Liver (tissue), 9 donors: ENCODE results near the gene VASH2. TPM values are rescaled to one million over a fixed set of nuclear protein-coding genes. Genes with fewer than 3 reads are reported as not detected.

Experiments
- DNase-seq: peaks from one replicate; pipeline ENCODE4 v3.0.0-alpha.2; 2017; ENCODE audit warnings: low spot score
- H3K27ac ChIP-seq, 2 donors: one replicate each; pipeline ENCODE4 v1.7.0; 2013; ENCODE audit warnings: inconsistent platforms in 2 of 2, low read length in 2 of 2, control low read depth in 1 of 2, low read depth in 1 of 2, mild to moderate bottlenecking in 1 of 2
- H3K27me3 ChIP-seq, 4 donors: one replicate each; pipeline versions ENCODE4 v1.6.1 to v1.7.0; 2013; ENCODE audit warnings: low read length in 3 of 4, inconsistent platforms in 1 of 4, mild to moderate bottlenecking in 1 of 4, moderate library complexity in 1 of 4; ENCODE audit not compliant: control insufficient read depth in 4 of 4, insufficient read depth in 4 of 4
- H3K36me3 ChIP-seq, 4 donors: one replicate each; pipeline versions ENCODE4 v1.6.1 to v1.7.0; 2013; ENCODE audit warnings: low read length in 3 of 4, mild to moderate bottlenecking in 3 of 4, low read depth in 1 of 4, moderate library complexity in 1 of 4; ENCODE audit not compliant: control insufficient read depth in 4 of 4, insufficient read depth in 3 of 4
- H3K4me1 ChIP-seq, 4 donors: one replicate each; pipeline versions ENCODE4 v1.6.1 to v1.7.0; 2013; ENCODE audit warnings: low read length in 3 of 4, mild to moderate bottlenecking in 3 of 4, moderate library complexity in 1 of 4; ENCODE audit not compliant: control insufficient read depth in 4 of 4, insufficient read depth in 4 of 4
- H3K4me3 ChIP-seq, 3 donors: one replicate each; pipeline versions ENCODE4 v1.6.1 to v1.7.0; 2013; ENCODE audit warnings: low read length in 3 of 3, control low read depth in 1 of 3, low read depth in 1 of 3, mild to moderate bottlenecking in 1 of 3
- H3K9ac ChIP-seq, 2 donors: one replicate each; pipeline ENCODE4 v1.7.0; 2013; ENCODE audit warnings: low read length in 2 of 2, mild to moderate bottlenecking in 2 of 2, moderate library complexity in 2 of 2, control low read depth in 1 of 2, low read depth in 1 of 2
- H3K9me3 ChIP-seq, 4 donors: one replicate each; pipeline versions ENCODE4 v1.6.1 to v1.7.0; 2013; ENCODE audit warnings: low read length in 3 of 4; ENCODE audit not compliant: control insufficient read depth in 4 of 4
- CTCF ChIP-seq: fragments of 150-350 bp; IDR thresholded peaks from 2 replicates; pipeline ENCODE4 v1.5.1; 2017; ENCODE audit warnings: improper control_type of control experiment, low read depth, low read length; ENCODE audit not compliant: missing input control
- FOXA1 ChIP-seq: IDR thresholded peaks from 2 replicates; pipeline ENCODE4 v1.6.1; 2016; ENCODE audit warnings: antibody characterized with exemption
- GABPA ChIP-seq, 2 donors: IDR thresholded peaks in 1 of 2; conservative IDR thresholded peaks in 1 of 2; 2 replicates each; pipeline ENCODE4 v1.6.1; 2016; ENCODE audit warnings: antibody characterized with exemption in 2 of 2, mild to moderate bottlenecking in 1 of 2, moderate library complexity in 1 of 2
- HNF4A ChIP-seq, 2 donors: conservative IDR thresholded peaks; 2 replicates each; pipeline ENCODE4 v1.6.1; 2016; ENCODE audit warnings: antibody characterized with exemption in 2 of 2, mild to moderate bottlenecking in 2 of 2
- JUND ChIP-seq, 2 donors: IDR thresholded peaks; 2 replicates each; pipeline ENCODE4 v1.6.1; 2016; ENCODE audit warnings: antibody characterized with exemption in 2 of 2
- MAX ChIP-seq: IDR thresholded peaks from 2 replicates; pipeline ENCODE4 v1.6.1; 2016; ENCODE audit warnings: antibody characterized with exemption
- NR2F2 ChIP-seq: IDR thresholded peaks from 2 replicates; pipeline ENCODE4 v1.6.1; 2016; ENCODE audit warnings: antibody characterized with exemption
- RAD21 ChIP-seq, 2 donors: IDR thresholded peaks; 2 replicates each; pipeline ENCODE4 v1.6.1; 2016; ENCODE audit warnings: antibody characterized with exemption in 2 of 2, mild to moderate bottlenecking in 2 of 2
- REST ChIP-seq: IDR thresholded peaks from 2 replicates; pipeline ENCODE4 v1.6.1; 2016; ENCODE audit warnings: antibody characterized with exemption, mild to moderate bottlenecking
- RXRA ChIP-seq, 2 donors: IDR thresholded peaks; 2 replicates each; pipeline ENCODE4 v1.6.1; 2017 to 2018; ENCODE audit warnings: antibody characterized with exemption in 2 of 2, mild to moderate bottlenecking in 1 of 2
- SP1 ChIP-seq: IDR thresholded peaks from 2 replicates; pipeline ENCODE4 v1.6.1; 2018; ENCODE audit warnings: antibody characterized with exemption, mild to moderate bottlenecking
- TAF1 ChIP-seq: conservative IDR thresholded peaks from 2 replicates; pipeline ENCODE4 v1.6.1; 2016; ENCODE audit warnings: antibody characterized with exemption, mild to moderate bottlenecking
- YY1 ChIP-seq: IDR thresholded peaks from 2 replicates; pipeline ENCODE4 v1.6.1; 2016; ENCODE audit warnings: antibody characterized with exemption, mild to moderate bottlenecking
- WGBS: extraction: QIAGEN DNeasy Blood & Tissue Kit; methylation state at CpG from one replicate; pipeline ENCODE4 v1.1.7; 2013; 5-methylcytosine and 5-hydroxymethylcytosine counted together
- polyA plus RNA-seq, 2 donors: library from polyadenylated mRNA; stranded (reverse) in 1 of 2; unstranded in 1 of 2; fragments of 200-250 nt in 1 of 2; fragments of >200 nt in 1 of 2; fragmentation: Nextera tagmentation in 1 of 2; extraction: Ambion mirVana in 1 of 2; gene quantifications; one replicate each; pipeline versions ENCODE4 v1.2.1 to v1.2.3, GENCODE V29; 2013 to 2015
- total RNA-seq, 2 donors: library from RNA; depleted of rRNA; stranded (reverse); fragments of >200 nt; gene quantifications; one replicate each; pipeline ENCODE4 v1.2.3, GENCODE V29; 2014
- donor health status: healthy.
- donor health status: healthy.
- donor health status: healthy.
- donor health status: healthy.
- donor health status: healthy.

The VASH2 gene
- total and polyA plus RNA-seq, 4 donors = 0.01 to 0.70 (median 0.23) TPM

GRCh38 chr1:212966616-212967015 lies 16.3 kb downstream of the VASH2 start (continued):
- TF ChIP-seq YY1 (no peak), REST (no peak)

GRCh38 chr1:212967801-212968200 lies 17.5 kb downstream of the VASH2 start:
- WGBS = 78% methylated on average over 8 of the region's 8 CpGs
- Histone ChIP-seq H3K36me3 (no peaks in the 10 kb centered on the region), H3K4me3 (no peak overlapping the region), H3K4me1 (no peaks in the 10 kb centered on the region), H3K9ac (no peak overlapping the region), H3K9me3 (no peaks in the 10 kb centered on the region), H3K27ac (no peak overlapping the region), H3K27me3 (peaks cover 0 to 8% (median 0%) of the 10 kb centered on the region in 4 donors)
- DNase-seq = no peak
- TF ChIP-seq HNF4A (conservative IDR thresholded peaks at IDR 0.05) (no peak), RAD21 (IDR thresholded peaks at IDR 0.05) (peak in 1 of 2 donors; percentile 26), MAX (no peak), JUND (IDR thresholded peaks at IDR 0.05) (no peak), TAF1 (no peak), FOXA1 (no peak), CTCF (peak; percentile 38)

- no peak for DNase-seq
- Histone ChIP-seq H3K9me3 (no peaks in the 10 kb centered on the region), H3K4me3 (no peak overlapping the region), H3K9ac (no peak overlapping the region), H3K27ac (no peak overlapping the region), H3K36me3 (no peaks in the 10 kb centered on the region), H3K4me1 (no peaks in the 10 kb centered on the region), H3K27me3 (peaks cover 0 to 8% (median 0%) of the 10 kb centered on the region in 4 donors)
- no peak for TF ChIP-seq RXRA (IDR thresholded peaks at IDR 0.05)
- no peak for TF ChIP-seq HNF4A (conservative IDR thresholded peaks at IDR 0.05)
- no peak for TF ChIP-seq RAD21 (IDR thresholded peaks at IDR 0.05)
- TF ChIP-seq SP1 = no peak
- no peak for TF ChIP-seq GABPA (IDR thresholded peaks at IDR 0.05 in 1 of 2, conservative IDR thresholded peaks at IDR 0.05 in 1 of 2)
- no peak for TF ChIP-seq NR2F2
- WGBS = 77% methylated on average over 3 of the region's 3 CpGs
Observed at GRCh38 chr1:212968368-212968863, 18.1 kb downstream of the VASH2 start.
